EH (cell line): ENCODE measurements around the gene ACVRL1.

Source experiments
- DNase-seq: peaks from one replicate; pipeline ENCODE4 v3.0.0-alpha.2; 2015; ENCODE audit warnings: low read depth

ACVRL1 gene

DNA sequence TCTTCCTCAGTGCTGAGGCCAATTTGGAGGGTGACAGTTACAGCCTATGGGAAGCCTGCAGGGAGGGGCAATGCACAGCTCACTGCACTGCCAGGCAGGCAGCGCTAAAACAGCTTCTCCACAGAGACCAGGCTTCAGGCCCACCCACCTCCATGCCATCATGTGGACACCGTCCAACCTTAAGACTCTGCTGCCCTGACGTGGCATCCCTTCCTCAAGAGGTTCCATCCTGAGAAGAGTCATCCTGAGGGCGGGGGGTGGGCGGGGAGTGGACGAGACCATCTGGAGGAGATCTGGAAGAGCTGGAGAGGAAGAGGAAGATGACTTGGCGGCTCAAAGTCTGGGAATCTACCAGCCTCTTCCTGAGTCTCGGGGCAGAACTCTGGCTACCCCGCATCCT lies 8.4 kb upstream of the ACVRL1 start:
- peak; percentile 80 for DNase-seq

DNA sequence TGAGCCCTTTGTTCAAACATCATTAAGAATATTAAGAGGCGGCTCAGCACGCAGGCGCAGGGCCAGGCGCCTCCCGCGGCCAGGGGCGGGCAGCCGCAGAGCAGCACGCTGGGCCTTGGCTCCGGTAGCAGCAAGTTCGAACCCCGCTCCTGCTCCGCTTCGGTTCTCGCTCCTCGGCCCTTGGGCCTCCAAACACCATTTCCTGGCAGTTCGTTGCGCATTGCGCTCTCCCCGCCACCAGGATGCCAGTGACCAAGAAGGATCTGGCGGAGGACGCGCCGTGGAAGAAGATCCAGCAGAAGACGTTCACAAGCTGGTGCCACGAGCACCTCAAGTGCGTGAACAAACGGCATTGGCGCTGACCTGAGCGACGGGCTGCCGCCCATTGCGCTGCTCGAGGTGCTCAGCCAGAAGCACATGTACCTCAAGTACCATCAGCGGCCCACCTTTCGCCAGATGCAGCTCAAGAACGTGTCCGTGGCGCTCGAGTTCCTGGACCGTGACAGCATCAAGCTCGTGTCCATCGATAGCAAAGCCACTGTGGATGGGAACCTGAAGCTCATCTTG lies 6.9 kb upstream of the ACVRL1 start:
- DNase-seq = no peak

DNA sequence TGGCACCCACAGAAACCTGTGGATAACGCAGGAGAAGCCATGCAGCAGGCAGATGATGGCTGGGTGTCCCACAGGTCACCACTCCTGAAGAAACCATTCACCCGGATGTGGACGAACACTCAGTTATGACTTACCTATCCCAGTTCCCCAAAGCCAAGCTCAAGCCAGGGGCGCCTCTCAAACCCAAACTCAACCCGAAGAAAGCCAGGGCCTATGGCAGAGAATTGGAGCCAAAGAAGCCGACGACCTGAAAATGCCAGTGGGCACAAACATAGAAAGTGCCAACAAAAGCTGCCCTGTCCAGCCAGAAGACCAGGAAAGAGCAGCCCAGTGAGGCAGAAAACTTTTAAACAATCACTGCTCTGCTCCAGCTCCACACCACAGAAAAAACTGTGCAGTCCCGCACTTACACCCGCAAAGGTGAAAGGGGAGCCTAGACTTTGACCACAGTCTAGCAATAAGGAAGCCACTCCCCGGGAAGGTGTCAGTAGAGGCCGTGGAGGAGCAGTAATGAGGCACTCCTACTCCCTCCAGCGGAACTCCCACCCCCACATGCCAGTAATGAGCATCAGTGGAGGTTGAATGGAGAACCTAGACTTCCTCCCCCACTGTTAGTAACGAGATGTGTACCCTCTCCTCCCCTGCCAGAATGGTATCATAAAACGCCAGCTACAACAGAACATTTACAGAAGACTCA lies 6.0 kb upstream of the ACVRL1 start:
- DNase-seq = no peak

DNA sequence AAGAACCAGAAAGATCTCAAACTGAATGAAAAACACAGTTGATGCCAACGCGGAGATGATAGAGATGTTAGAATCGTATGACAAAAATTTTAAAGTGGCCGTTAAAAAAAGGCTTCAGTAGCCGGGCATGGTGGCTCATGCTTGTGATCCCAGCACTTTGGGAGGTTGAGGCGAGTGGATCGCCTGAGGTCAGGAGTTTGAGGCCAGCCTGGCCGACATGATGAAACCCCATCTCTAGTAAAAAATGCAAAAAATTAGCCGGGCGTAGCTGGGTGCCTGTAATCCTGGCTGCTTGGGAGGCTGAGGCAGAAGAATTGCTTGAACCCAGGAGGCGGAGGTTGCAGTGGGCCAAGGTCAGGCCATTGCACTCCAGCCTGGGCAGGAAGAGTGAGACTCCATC lies 5.4 kb upstream of the ACVRL1 start:
- no peak for DNase-seq

DNA sequence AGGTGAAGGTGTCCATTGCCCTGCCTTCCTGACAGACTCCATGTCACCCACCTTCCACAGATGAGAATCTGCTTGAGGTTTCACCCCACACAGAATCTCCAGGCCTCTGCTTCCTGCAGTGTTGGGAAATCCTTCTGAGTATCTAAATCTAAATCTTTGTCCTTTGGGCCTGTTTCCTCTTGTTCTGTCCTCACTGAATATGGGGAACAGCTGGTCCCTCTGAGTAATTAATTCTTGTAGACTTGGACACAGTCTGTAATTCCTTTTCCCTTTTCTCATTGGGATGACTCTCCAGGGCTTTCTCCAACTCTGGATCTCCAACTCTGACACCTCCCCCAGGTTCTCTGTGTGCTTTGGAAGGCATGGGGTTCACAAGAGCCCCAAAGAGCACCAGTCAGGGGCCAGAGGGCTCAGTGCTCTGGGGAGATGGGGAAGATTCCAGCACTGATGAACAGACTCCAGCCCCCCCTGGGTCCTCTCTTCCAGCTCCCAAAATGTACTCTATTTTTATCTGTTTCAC lies 2.3 kb upstream of the ACVRL1 start:
- peak; percentile 67 for DNase-seq

DNA sequence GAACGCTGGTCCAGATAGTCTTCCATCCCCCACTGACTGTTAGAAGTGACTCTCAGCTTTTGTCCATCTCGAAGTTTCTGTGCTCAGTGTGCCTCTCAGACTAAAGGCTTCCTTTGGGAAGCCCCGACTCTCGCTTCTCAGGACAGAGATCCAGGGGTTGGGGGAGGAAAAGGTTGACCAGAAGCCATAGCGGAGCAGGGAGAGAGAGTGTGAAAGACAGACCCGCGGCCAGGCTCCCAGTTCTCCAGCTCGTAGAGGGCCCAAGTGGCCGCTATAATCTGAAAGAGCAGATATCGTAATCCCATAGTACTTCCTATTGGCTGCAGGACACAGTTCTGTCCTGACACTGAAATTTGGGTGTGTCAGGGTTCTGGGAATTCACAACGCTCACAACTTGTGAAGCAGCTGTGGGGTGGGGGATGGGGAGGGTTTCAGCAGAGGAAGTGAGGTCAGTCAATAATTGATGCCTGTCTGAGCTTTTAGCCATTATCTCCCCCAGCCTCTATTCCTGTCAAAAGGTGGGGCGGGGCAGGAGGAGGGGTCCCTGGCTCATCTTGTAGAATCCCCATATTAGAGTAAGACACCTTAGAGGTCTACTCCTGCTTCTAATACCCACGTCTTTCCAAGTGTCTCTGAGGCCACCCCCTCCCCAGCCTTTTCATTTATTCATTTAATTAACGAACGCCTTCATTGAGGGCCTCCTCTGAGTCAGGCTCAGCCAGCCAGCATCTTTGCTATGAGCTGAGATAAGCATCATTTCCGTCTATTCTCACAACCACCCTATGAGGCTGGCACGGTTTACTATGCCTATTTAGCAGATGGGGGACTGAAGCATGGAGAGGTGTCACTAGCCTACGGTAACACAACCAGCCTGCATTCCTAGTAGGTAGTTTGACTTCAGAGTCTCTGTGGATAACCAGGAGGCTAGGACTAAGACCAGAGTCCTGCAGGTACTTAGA lies 1.6 kb upstream of the ACVRL1 start:
- peak; percentile 62 for DNase-seq

DNA sequence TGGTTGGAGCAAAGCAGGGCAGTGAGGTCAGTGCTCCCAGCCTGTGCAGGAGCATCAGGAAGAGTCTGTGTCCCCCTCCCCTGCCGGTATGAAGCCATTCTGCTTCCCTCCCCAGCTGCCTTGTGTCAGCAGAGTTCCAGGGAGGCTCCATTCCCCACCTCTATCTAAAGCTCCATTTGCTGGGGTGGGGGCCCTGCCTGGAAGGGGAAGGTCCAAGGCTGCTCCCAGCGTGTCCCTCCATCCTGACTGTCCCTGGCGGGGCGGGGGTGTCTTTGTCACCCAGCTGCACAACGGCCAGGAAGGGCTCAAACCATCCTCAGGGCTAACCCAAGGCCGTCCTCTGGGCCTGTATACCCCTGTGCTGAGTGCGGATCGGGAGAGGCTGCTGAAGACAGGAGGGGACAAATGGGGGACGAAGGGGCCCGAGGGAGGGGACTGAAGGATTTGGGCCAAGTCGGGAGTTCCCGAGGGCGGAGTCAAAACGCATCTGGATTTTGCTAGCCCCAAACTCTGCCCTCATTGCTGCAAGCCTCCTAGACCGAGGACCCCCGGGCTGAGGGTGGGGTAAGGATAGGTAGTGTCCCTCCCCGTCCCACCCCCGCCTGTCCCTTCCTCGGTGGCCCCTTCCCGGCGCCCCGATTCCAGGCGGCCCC lies 748 bp upstream of the ACVRL1 start:
- DNase-seq = no peak

DNA sequence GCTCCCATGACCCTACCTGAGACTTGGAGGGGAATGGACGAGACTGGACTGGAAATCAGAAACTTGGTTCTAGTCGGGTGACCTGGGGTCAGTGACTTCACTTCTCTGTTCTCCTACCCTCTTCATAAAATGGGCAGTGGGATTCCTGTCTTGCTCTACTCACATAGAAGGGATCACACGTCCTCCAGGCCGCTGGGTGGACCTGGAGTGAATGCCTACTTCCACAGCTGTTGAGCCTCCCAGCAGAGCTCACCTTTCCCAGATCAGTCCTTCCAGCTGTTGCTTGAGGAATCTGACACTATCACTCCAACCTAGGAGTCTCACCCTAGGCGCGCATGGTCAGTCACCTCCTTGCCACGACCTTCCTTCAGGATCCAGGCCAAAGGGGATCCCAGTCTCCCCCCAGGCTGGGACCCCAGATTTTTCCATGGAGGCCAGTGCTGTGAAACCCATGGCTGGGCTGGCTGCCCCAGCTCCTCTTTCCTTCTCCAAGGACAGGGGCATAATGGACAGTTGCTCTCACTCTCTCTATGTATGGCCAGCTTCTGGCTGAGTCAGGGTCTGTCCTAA lies 637 bp downstream of the ACVRL1 start:
- no peak for DNase-seq

DNA sequence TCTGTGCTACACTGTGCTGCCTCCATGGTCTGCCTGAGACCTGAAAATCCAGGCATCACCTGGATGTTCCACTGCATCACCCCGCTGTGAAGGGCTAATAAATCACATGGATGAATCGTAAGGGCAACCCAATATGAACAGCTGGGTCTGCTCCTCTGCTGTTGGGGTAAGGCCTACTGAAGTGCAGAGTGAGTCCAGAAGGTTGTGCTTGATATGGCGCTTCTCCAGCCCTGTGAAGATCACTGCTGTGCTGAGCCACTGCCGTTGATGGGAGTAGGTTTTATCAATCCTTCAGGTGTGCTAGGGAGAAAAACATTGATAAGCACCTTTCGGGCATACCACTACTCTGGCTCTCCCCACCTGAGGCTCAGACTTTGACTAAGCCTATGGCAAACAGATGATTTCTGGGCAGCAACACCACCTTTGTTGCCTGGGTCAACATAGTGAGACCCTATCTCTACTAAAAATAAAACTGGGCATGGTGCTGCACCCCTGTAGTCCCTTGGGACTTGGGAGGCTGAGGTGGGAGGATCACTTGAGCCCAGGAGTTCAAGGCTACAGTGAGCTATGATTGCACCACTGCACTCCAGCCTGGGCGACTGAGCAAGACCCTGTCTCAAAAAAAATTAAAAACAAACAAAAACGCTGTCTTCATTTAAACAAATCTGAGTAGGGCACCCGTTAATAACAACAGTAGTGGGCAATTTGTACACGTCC lies 1.7 kb downstream of the ACVRL1 start:
- DNase-seq = no peak

DNA sequence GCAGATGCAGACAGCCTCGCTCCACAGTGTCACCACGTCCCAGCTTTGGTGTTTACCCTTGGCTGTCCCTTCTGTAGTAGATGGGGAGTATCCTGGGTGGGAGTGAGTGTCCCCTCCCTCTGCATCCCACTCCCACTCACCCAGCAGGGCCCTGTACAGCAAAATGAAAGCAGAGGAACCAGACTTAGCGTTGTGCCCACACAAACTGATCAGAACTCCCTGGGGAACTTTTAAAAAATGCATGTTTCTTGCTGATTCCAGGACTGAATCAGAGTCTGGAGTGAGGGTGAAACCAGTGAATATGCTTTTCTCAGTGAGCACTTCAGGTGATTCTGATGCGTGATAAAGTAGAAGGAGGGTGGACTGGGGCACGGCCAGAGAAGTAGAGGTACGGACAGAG lies 2.9 kb downstream of the ACVRL1 start:
- no peak for DNase-seq

DNA sequence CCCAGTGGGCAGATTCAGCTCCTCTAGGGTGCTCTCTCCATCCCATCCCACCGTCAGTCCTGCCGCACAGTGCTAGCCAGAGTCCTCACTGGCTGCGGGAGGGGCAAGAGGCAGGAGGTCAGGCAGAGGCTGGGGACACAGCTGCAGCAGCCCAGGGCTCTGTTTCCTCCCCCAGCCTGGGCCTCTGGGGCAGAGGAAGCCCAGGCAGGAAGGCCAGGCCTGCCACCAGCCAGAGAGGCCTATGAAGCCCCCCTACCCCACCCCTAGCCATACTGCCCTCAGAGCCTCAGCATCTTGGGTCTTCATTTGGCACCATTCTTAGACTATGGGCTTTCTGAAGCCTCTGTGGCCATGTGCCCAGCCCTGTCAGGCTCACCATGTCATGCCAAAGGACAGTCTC lies 3.4 kb downstream of the ACVRL1 start:
- no peak for DNase-seq

DNA sequence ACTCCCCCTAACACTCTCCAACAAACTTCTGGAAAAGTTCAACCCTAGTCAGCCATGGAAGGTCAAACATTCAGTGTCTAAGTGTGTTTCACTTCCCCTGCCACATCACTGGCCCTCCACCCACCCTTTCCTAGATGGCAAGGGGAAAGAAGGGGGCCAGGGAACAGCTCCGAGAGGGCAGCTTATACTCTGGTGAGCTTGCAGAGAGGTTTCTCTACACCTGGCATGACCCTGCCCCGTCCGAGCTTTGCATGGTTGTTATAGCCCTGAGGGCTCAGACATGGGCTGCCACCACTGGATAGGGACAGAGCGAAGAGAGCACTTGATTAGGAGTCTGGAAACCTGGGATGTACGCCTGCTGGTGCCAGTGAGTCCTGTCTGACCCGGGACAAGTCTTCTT lies 4.0 kb downstream of the ACVRL1 start:
- DNase-seq = no peak

DNA sequence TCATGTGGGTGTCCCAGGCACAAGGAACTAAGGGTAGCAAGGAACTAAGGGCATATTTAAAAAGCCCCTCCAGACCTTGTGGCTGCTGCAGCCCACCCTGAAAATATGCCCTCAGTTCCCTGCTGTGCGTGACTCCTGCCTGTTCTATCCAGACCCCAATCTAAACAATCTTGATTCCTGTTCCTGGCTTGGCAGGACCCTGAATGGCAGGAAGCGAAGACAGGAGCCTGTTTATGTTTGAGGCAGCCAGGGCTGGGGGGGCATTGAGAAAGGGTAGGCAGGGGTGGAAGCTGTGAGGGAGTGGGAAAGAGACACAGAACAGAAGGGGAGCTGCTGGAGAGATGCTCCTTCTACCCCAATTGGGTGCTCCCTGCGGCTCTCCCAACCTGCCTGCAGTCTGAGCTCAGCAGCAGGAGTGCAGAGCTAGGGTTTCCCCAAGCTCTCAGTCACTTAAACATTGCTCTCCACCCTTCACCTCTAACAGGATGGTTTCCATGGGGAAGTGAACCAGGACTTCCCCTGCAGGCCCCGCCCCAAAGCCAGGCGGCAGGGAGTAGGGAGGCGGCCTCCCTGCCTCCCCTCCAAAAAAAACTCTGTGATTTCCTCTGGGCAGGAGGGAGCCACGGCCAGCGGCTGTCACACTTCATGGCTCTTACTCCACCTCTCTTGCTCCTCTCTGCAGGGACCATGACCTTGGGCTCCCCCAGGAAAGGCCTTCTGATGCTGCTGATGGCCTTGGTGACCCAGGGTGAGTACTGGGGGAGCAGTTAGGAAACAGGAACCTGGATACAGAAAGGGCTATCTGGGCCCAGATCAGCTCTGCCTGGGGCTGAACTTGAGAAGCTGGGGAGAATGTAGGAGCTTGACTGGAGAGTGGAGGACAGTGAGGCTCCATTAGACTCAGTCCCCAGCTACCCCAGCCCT lies 4.7 kb downstream of the ACVRL1 start:
- peak; percentile 39 for DNase-seq

DNA sequence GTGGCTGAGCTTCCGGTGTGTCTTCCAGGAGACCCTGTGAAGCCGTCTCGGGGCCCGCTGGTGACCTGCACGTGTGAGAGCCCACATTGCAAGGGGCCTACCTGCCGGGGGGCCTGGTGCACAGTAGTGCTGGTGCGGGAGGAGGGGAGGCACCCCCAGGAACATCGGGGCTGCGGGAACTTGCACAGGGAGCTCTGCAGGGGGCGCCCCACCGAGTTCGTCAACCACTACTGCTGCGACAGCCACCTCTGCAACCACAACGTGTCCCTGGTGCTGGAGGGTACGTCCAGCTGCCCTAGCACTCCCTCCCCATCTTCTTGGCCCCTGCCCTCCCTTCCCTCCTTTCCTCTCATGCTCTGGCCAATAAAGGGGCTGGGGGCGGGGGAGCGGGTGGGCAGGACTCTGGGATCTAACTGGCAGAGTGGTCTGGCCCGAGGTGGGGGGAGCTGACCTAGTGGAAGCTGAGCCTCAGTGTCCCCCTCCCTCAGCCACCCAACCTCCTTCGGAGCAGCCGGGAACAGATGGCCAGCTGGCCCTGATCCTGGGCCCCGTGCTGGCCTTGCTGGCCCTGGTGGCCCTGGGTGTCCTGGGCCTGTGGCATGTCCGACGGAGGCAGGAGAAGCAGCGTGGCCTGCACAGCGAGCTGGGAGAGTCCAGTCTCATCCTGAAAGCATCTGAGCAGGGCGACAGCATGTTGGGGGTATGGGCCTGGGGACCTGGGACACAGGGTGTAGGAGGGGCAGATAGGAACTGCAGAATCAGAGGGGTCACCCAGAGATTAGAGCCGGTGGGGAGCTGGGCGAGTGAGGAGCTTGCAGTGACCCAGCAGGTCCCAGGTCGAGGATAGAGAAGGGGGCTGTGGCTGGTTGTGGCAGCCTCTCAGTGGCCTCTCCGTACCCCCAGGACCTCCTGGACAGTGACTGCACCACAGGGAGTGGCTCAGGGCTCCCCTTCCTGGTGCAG lies 6.0 kb downstream of the ACVRL1 start:
- DNase-seq = no peak

DNA sequence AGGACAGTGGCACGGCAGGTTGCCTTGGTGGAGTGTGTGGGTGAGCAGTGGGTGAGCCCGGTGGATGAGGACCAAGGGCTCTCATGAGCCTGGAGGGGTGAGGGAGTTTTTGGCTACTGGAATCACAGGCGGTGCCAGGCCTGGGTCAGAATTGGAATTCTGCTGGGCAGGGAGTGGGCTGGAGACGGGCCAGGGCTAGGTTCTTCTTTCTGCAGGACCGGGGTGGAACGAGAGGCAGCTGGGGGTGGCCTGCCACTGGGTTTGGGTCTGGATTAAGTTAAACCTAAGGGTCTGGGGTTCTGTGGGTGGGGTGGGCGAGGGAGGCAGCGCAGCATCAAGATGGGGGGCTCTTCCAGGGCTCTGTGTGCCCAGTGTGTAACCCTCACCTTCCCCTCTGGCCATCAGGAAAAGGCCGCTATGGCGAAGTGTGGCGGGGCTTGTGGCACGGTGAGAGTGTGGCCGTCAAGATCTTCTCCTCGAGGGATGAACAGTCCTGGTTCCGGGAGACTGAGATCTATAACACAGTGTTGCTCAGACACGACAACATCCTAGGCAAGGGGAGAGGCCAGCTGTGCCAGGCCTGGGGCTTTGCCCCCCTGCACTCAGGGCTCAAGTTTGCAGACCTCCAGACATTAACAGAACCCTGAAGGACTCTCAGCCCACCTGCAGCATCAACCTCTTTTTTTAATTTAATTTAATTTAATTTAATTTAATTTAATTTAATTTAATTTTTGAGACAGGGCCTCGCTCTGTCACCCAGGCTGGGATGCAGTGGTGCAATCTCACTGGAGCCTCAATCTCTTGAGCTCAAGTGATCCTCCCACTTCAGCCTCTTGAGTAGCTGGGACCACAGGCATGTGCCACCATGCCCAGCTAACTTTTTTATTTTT lies 7.0 kb downstream of the ACVRL1 start:
- DNase-seq = no peak

DNA sequence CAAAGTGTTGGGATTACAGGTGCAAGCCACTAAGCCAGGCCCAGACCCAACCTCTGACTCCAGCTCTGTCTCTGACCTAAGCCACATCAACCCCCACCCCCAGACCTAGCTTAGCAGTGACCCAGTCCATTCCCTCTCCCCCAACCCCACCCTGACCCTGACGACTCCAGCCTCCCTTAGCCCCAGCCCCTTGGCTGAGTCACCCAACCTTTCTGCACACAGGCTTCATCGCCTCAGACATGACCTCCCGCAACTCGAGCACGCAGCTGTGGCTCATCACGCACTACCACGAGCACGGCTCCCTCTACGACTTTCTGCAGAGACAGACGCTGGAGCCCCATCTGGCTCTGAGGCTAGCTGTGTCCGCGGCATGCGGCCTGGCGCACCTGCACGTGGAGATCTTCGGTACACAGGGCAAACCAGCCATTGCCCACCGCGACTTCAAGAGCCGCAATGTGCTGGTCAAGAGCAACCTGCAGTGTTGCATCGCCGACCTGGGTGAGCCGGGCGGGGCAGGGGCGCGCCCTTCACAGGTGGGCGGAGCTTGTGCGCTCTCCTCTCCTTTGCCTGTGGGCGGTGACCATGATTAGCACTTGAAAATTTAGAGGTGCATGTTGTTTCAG lies 7.8 kb downstream of the ACVRL1 start:
- DNase-seq = no peak

DNA sequence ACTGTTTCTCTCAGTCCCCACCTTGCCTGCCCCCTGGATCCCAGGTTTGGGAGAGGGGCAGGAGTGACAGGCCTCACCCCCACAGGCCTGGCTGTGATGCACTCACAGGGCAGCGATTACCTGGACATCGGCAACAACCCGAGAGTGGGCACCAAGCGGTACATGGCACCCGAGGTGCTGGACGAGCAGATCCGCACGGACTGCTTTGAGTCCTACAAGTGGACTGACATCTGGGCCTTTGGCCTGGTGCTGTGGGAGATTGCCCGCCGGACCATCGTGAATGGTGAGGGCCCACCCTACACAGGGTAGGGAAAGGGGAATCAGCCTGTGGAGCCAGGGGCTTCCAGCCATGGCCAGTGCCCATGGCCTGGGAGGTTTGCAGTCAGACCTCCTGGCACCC lies 8.6 kb downstream of the ACVRL1 start:
- no peak for DNase-seq
